Measurements from ENCODE around the gene R3HDM4.

Gene R3HDM4

GRCh38 chr19:912181-913079 lies 589 bp downstream of the R3HDM4 start:
- DNase-seq (ENCODE audit: low read depth): no peak

- no peak for DNase-seq (ENCODE audit: low read depth)
Measured at GRCh38 chr19:911197-912033, 1.6 kb downstream of the R3HDM4 start.

- no peak for DNase-seq (ENCODE audit: low read depth)
Measured at GRCh38 chr19:907183-907853, 5.7 kb downstream of the R3HDM4 start.

GRCh38 chr19:906480-906879 lies 6.5 kb downstream of the R3HDM4 start:
- no peak for DNase-seq (ENCODE audit: low read depth)

GRCh38 chr19:904545-904944 lies 8.5 kb downstream of the R3HDM4 start:
- DNase-seq (ENCODE audit: low read depth): no peak

GRCh38 chr19:903266-903797 lies 9.7 kb downstream of the R3HDM4 start:
- no peak for DNase-seq (ENCODE audit: low read depth)

- no peak for DNase-seq (ENCODE audit: low read depth)
Measured at GRCh38 chr19:902446-903226, 10.4 kb downstream of the R3HDM4 start.

- DNase-seq (ENCODE audit: low read depth): no peak
Measured at GRCh38 chr19:902093-902370, 11.0 kb downstream of the R3HDM4 start.

- DNase-seq (ENCODE audit: low read depth): no peak
Measured at GRCh38 chr19:901216-902092, 11.6 kb downstream of the R3HDM4 start.

- DNase-seq (ENCODE audit: low read depth): no peak
Measured at GRCh38 chr19:900302-901111, 12.5 kb downstream of the R3HDM4 start.

GRCh38 chr19:900043-900301 lies 13.0 kb downstream of the R3HDM4 start:
- DNase-seq (ENCODE audit: low read depth): no peak

- DNase-seq (ENCODE audit: low read depth): no peak
Measured at GRCh38 chr19:899336-900042, 13.5 kb downstream of the R3HDM4 start.

GRCh38 chr19:898663-899062 lies 14.4 kb downstream of the R3HDM4 start:
- no peak for DNase-seq (ENCODE audit: low read depth)

- DNase-seq (ENCODE audit: low read depth): no peak
Measured at GRCh38 chr19:897442-898039, 15.5 kb downstream of the R3HDM4 start.

- no peak for DNase-seq (ENCODE audit: low read depth)
Measured at GRCh38 chr19:896999-897398, 16.0 kb downstream of the R3HDM4 start.

- no peak for DNase-seq (ENCODE audit: low read depth)
Measured at GRCh38 chr19:896434-896833, 16.6 kb downstream of the R3HDM4 start.

- DNase-seq (ENCODE audit: low read depth): peak; percentile 81
Measured at GRCh38 chr19:892894-893689, 19.9 kb downstream of the R3HDM4 start, which contains the start of the genes MED16 and RNU6-9. MED16 (minus strand) TSS chr19:893187; CDS start chr19:891131, 2,056 bp downstream. RNU6-9 (plus strand) TSS chr19:893484.

Data from activated T-cell treated with anti-CD3 and anti-CD28 coated beads for 1 hour (primary cell).